WTC11 (cell line): ENCODE results near the gene IRF4. TPM values are rescaled to one million over a fixed set of nuclear protein-coding genes. Genes with fewer than 3 reads are reported as not detected.
"Not testable (repeated sequence)": the region's sequence is repeated elsewhere in the genome, so short reads cannot be mapped to it uniquely, and the experiment has no call there.

Experiments used
- ATAC-seq: fragments of 200-7000 bp; cut with Tn5 transposase; 2 replicates; pipeline ENCODE4 v1.10.0; 2021; ENCODE audit warnings: mild to moderate bottlenecking, moderate library complexity
- CTCF ChIA-PET: fragments of 300-600 bp; sonication (Branson Sonifier 250); formaldehyde crosslinking; loops from one replicate; lab custom pipeline; 2021; ENCODE audit warnings: antibody characterized with exemption; lab: Charles Lee
- POLR2A ChIA-PET: fragments of 350-600 bp; sonication (Branson Sonifier 250); formaldehyde crosslinking; loops from one replicate; lab custom pipeline; 2021; ENCODE audit warnings: antibody characterized with exemption; lab: Charles Lee
- DNase-seq: peaks from one replicate; pipeline ENCODE4 v3.0.0; 2021; ENCODE audit warnings: low spot score
- H3K27ac Mint-ChIP-seq: 2 replicates; pipeline ENCODE4 v1.8.0; 2021; ENCODE audit warnings: mixed read lengths
- H3K27me3 Mint-ChIP-seq: 2 replicates; pipeline ENCODE4 v1.8.0; 2021; ENCODE audit warnings: low read depth, mild to moderate bottlenecking, moderate library complexity, mixed read lengths
- H3K36me3 Mint-ChIP-seq: 2 replicates; pipeline ENCODE4 v1.8.0; 2021; ENCODE audit warnings: mixed read lengths
- H3K4me1 Mint-ChIP-seq: 2 replicates; pipeline ENCODE4 v1.8.0; 2022; ENCODE audit warnings: mixed read lengths
- H3K4me3 Mint-ChIP-seq: 2 replicates; pipeline ENCODE4 v1.8.0; 2021; ENCODE audit warnings: mild to moderate bottlenecking, moderate library complexity, mixed read lengths
- H3K9me3 Mint-ChIP-seq: 2 replicates; pipeline ENCODE4 v1.8.0; 2021; ENCODE audit warnings: mixed read lengths
- ATF3 ChIP-seq: sonication (generic); formaldehyde crosslinking; conservative IDR thresholded peaks from 2 replicates; pipeline ENCODE4 v1.8.1; 2022; ENCODE audit warnings: mild to moderate bottlenecking, missing genetic modification reagents
- FOXP1 ChIP-seq: sonication (generic); formaldehyde crosslinking; IDR thresholded peaks from 2 replicates; pipeline ENCODE4 v1.8.0; 2022; ENCODE audit warnings: missing genetic modification reagents, mild to moderate bottlenecking, moderate library complexity, borderline replicate concordance
- GABPB1 ChIP-seq: sonication (generic); formaldehyde crosslinking; IDR thresholded peaks from 2 replicates; pipeline ENCODE4 v1.8.1; 2023; ENCODE audit warnings: mild to moderate bottlenecking, missing genetic modification reagents
- JUN ChIP-seq: sonication (generic); formaldehyde crosslinking; IDR thresholded peaks from 2 replicates; pipeline ENCODE4 v1.8.0; 2023; ENCODE audit warnings: mild to moderate bottlenecking, missing genetic modification reagents
- NR1H2 ChIP-seq: sonication (generic); formaldehyde crosslinking; IDR thresholded peaks from 2 replicates; pipeline ENCODE4 v1.9.0; 2021; ENCODE audit warnings: mild to moderate bottlenecking, moderate library complexity, missing genetic modification reagents
- NR2C2 ChIP-seq: sonication (generic); formaldehyde crosslinking; IDR thresholded peaks from 2 replicates; pipeline ENCODE4 v1.8.0; 2022; ENCODE audit warnings: mild to moderate bottlenecking, missing genetic modification reagents
- PRRX2 ChIP-seq: fragments of 250-450 bp; sonication (Bioruptor Pico); IDR thresholded peaks from 2 replicates; pipeline ENCODE4 v1.8.0; 2021; ENCODE audit warnings: mild to moderate bottlenecking
- RORB ChIP-seq: fragments of 250-450 bp; sonication (Bioruptor Pico); IDR thresholded peaks from 2 replicates; pipeline ENCODE4 v1.9.0; 2021; ENCODE audit warnings: mild to moderate bottlenecking
- SOX15 ChIP-seq: fragments of 250-450 bp; sonication (Bioruptor Pico); IDR thresholded peaks from 2 replicates; pipeline ENCODE4 v1.9.0; 2021; ENCODE audit warnings: mild to moderate bottlenecking
- TEAD1 ChIP-seq: sonication (generic); formaldehyde crosslinking; IDR thresholded peaks from 2 replicates; pipeline ENCODE4 v1.8.0; 2022; ENCODE audit warnings: mild to moderate bottlenecking, missing genetic modification reagents
- ZBTB43 ChIP-seq: sonication (generic); formaldehyde crosslinking; IDR thresholded peaks from 2 replicates; pipeline ENCODE4 v1.8.1; 2023; ENCODE audit warnings: mild to moderate bottlenecking, missing genetic modification reagents
- ZNF138 ChIP-seq: sonication (generic); formaldehyde crosslinking; conservative IDR thresholded peaks from 2 replicates; pipeline ENCODE4 v1.8.1; 2022; ENCODE audit warnings: mild to moderate bottlenecking, moderate library complexity, missing genetic modification reagents
- ZNF396 ChIP-seq: fragments of 250-450 bp; sonication (Bioruptor Pico); IDR thresholded peaks from 2 replicates; pipeline ENCODE4 v1.8.0; 2021; ENCODE audit warnings: mild to moderate bottlenecking, moderate library complexity, borderline replicate concordance
- ZNF532 ChIP-seq: fragments of 250-450 bp; sonication (Bioruptor Pico); IDR thresholded peaks from 2 replicates; pipeline ENCODE4 v1.9.0; 2021; ENCODE audit warnings: mild to moderate bottlenecking, borderline replicate concordance
- total RNA-seq: library from RNA; stranded (reverse); gene quantifications from 3 replicates; pipeline ENCODE4 v1.2.3, GENCODE V29; 2021
- TF ChIP-seq, protein P1 (sequence below): fragments of 200-600 bp; IDR thresholded peaks from 2 replicates; pipeline ENCODE4 v1.8.0; 2022; ENCODE audit warnings: antibody characterized with exemption
- TF ChIP-seq, protein P2 (sequence below): fragments of 250-450 bp; sonication (Bioruptor Pico); IDR thresholded peaks from 2 replicates; pipeline ENCODE4 v1.9.0; 2021; ENCODE audit warnings: mild to moderate bottlenecking

The IRF4 gene
- total RNA-seq, 1 experiment from 2014 or later, result 1.6 TPM

- TF ChIP-seq RORB (CRISPR knock-in tag) (no peak), ZBTB43 (CRISPR knock-in tag) (no peak), TEAD1 (CRISPR knock-in tag) (no peak), GABPB1 (CRISPR knock-in tag) (no peak)
- TF ChIP-seq, protein P1, sequence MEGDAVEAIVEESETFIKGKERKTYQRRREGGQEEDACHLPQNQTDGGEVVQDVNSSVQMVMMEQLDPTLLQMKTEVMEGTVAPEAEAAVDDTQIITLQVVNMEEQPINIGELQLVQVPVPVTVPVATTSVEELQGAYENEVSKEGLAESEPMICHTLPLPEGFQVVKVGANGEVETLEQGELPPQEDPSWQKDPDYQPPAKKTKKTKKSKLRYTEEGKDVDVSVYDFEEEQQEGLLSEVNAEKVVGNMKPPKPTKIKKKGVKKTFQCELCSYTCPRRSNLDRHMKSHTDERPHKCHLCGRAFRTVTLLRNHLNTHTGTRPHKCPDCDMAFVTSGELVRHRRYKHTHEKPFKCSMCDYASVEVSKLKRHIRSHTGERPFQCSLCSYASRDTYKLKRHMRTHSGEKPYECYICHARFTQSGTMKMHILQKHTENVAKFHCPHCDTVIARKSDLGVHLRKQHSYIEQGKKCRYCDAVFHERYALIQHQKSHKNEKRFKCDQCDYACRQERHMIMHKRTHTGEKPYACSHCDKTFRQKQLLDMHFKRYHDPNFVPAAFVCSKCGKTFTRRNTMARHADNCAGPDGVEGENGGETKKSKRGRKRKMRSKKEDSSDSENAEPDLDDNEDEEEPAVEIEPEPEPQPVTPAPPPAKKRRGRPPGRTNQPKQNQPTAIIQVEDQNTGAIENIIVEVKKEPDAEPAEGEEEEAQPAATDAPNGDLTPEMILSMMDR, result no peak
- TF ChIP-seq, all 79 proteins: peak for 0
Observed at GRCh38 chr6:369559-370431, 21.8 kb upstream of the IRF4 start (continued).

DNA sequence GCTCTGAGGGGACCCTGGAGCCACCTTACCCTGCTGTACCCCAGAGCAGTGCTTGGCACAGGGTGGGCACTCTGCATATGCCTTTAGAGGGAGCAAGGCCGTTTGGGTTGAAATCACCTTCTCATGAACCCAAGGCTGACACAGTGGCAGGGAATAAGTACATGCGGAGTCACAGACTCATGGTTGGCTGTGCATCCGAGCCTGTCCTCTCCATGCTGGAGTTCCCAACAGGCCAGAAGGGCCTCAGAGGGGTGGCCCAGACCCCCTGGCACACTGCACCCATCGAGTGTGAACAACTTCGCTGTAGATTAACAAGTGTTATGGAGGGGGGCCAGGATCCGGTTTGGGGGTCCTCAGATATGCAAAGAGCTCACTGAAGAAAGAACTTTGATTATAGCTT, 21.0 kb upstream of the IRF4 start:
- ATAC-seq, result no peak
- TF ChIP-seq SOX15 (no peak), NR1H2 (CRISPR knock-in tag) (no peak), NR2C2 (CRISPR knock-in tag) (no peak), ZNF138 (CRISPR knock-in tag) (no peak), ATF3 (CRISPR knock-in tag) (no peak)
- TF ChIP-seq, protein P2, sequence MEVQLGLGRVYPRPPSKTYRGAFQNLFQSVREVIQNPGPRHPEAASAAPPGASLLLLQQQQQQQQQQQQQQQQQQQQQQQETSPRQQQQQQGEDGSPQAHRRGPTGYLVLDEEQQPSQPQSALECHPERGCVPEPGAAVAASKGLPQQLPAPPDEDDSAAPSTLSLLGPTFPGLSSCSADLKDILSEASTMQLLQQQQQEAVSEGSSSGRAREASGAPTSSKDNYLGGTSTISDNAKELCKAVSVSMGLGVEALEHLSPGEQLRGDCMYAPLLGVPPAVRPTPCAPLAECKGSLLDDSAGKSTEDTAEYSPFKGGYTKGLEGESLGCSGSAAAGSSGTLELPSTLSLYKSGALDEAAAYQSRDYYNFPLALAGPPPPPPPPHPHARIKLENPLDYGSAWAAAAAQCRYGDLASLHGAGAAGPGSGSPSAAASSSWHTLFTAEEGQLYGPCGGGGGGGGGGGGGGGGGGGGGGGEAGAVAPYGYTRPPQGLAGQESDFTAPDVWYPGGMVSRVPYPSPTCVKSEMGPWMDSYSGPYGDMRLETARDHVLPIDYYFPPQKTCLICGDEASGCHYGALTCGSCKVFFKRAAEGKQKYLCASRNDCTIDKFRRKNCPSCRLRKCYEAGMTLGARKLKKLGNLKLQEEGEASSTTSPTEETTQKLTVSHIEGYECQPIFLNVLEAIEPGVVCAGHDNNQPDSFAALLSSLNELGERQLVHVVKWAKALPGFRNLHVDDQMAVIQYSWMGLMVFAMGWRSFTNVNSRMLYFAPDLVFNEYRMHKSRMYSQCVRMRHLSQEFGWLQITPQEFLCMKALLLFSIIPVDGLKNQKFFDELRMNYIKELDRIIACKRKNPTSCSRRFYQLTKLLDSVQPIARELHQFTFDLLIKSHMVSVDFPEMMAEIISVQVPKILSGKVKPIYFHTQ (CRISPR knock-in tag), result no peak
- peaks cover 14% of the 10 kb centered on the region for H3K4me1 Mint-ChIP-seq
- H3K27me3 Mint-ChIP-seq, result peaks cover 19% of the 10 kb centered on the region
- H3K4me3 Mint-ChIP-seq, result no peak overlapping the region
- DNase-seq, result no peak
- H3K36me3 Mint-ChIP-seq, result peaks cover 64% of the 10 kb centered on the region
- no peak overlapping the region for H3K27ac Mint-ChIP-seq
- H3K9me3 Mint-ChIP-seq, result peaks cover 59% of the 10 kb centered on the region
- ChIA-PET CTCF (no interaction called here), POLR2A (no interaction called here)

DNA sequence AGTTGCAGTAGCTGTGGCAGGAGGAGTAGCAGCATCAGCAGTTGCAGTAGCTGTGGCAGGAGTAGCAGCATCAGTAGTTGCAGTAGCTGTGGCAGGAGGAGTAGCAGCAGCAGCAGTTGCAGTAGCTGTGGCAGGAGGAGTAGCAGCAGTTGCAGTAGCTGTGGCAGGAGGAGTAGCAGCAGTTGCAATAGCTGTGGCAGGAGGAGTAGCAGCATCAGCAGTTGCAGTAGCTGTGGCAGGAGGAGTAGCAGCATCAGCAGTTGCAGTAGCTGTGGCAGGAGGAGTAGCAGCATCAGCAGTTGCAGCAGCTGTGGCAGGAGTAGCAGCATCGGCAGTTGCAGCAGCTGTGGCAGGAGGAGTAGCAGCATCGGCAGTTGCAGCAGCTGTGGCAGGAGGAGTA, 19.7 kb upstream of the IRF4 start:
- H3K4me3 Mint-ChIP-seq, ATAC-seq, POLR2A ChIA-PET, CTCF ChIA-PET, DNase-seq, H3K27ac Mint-ChIP-seq: not testable (repeated sequence)
- peaks cover 14% of the 10 kb centered on the region for H3K4me1 Mint-ChIP-seq
- peaks cover 58% of the 10 kb centered on the region for H3K9me3 Mint-ChIP-seq
- peaks cover 59% of the 10 kb centered on the region for H3K36me3 Mint-ChIP-seq
- peaks cover 16% of the 10 kb centered on the region for H3K27me3 Mint-ChIP-seq

DNA sequence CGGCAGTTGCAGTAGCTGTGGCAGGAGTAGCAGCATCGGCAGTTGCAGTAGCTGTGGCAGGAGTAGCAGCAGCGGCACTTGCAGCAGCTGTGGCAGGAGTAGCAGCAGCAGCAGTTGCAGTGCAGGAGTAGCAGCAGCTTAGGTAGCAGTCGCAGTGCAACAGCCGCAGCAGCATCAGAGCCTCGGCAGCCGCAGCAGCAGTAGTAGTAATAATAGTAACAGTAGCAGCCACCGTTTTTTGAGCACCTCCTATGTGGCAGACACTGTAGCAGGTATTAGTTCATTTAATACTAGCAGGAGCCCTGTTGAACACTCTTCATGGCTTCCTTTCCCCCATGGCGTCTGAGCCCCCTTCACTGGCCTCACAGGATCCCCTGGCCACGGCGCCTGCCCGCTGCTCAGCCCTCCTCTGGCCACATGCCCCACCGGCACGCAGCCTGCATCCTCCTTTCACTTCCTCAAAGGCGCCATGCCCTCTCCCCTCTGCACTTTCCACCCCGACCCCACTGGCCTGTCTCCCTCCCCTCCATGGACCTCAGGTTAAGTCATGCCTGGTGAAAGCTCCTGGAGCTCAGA, 19.1 kb upstream of the IRF4 start:
- H3K36me3 Mint-ChIP-seq, result peaks cover 58% of the 10 kb centered on the region
- ChIA-PET POLR2A (no interaction called here), CTCF (interaction anchor here (1.7 kb wide), 1 partner anchor 156 kb away, joined by 11 read pairs; no protein-coding TSS in a partner anchor)
- H3K4me1 Mint-ChIP-seq, result peaks cover 14% of the 10 kb centered on the region
- no peak overlapping the region for H3K4me3 Mint-ChIP-seq
- no peak for DNase-seq
- no peak for ATAC-seq
- H3K9me3 Mint-ChIP-seq, result peaks cover 57% of the 10 kb centered on the region
- H3K27me3 Mint-ChIP-seq, result peaks cover 16% of the 10 kb centered on the region
- no peak overlapping the region for H3K27ac Mint-ChIP-seq
- TF ChIP-seq PRRX2 (CRISPR knock-in tag), result no peak
- TF ChIP-seq ZNF532 (CRISPR knock-in tag), result no peak
- no peak for TF ChIP-seq FOXP1
- no peak for TF ChIP-seq JUN
- no peak for TF ChIP-seq ZNF396 (CRISPR knock-in tag)
